Measurements from ENCODE around the gene MYH1. TPM values are rescaled to one million over a fixed set of nuclear protein-coding genes. Genes with fewer than 3 reads are reported as not detected.

Gene MYH1
- total RNA-seq (2014; rRNA removed; shearing (Covaris generic)) (not detected in 2 replicates), polyA plus RNA-seq (2016; fragmentation: Nextera tagmentation; extraction: Ambion mirVana) (not detected in 2 replicates)
- long read RNA-seq: 0 reads

GRCh38 chr17:10518271-10519037 lies at the start of gene MYH1:
MYH1 (minus strand) TSS chr17:10518542; CDS start chr17:10516642, 1,900 bp downstream.
- H3K4me3 ChIP-seq: no peak within 1 kb of the TSS
- peaks cover 18% of the 10 kb centered on the region for H3K36me3 ChIP-seq (ENCODE audit: insufficient read depth)
- H3K9me2 ChIP-seq (ENCODE audit: insufficient read depth): no peaks in the 10 kb centered on the region
- DNase-seq (ENCODE audit: low spot score): no peak
- Mint-ChIP-seq H3K9me3 (no peaks in the 10 kb centered on the region), H3K4me1 (peaks cover 5% of the 10 kb centered on the region; the same call in 2 of the 3 replicates), H3K4me3 (no peak within 1 kb of the TSS), H3K36me3 (ENCODE audit: low read depth) (peaks cover 5% of the 10 kb centered on the region), H3K27ac (no peak within 1 kb of the TSS), H3K27me3 (ENCODE audit: insufficient read depth, low read depth, poor library complexity) (no peaks in the 10 kb centered on the region)
- H3K27ac ChIP-seq (ENCODE audit: low read depth): no peak within 1 kb of the TSS
- no peaks in the 10 kb centered on the region for H3K27me3 ChIP-seq (ENCODE audit: insufficient read depth)
- no peaks in the 10 kb centered on the region for H3K79me2 ChIP-seq (replicated peaks; ENCODE audit: insufficient read depth)
- H2AFZ ChIP-seq: no peak within 1 kb of the TSS
- TF ChIP-seq REST (IDR thresholded peaks at IDR 0.05; ENCODE audit: unreplicated experiment) (no peak), CTCF (conservative IDR thresholded peaks at IDR 0.05; ENCODE audit: low read depth in 2 of 2) (no peak), NANOG (IDR thresholded peaks at IDR 0.05; ENCODE audit: borderline replicate concordance) (no peak), CREB1 (CRISPR knock-in tag; IDR thresholded peaks at IDR 0.05; ENCODE audit: low read depth) (no peak), POLR2AphosphoS5 (IDR thresholded peaks at IDR 0.05; ENCODE audit: low read depth) (no peak), ZNF114 (CRISPR knock-in tag; IDR thresholded peaks at IDR 0.05) (no peak), STAT1 (IDR thresholded peaks at IDR 0.05; ENCODE audit: unreplicated experiment) (no peak), ZNF331 (CRISPR knock-in tag; IDR thresholded peaks at IDR 0.05; ENCODE audit: low read depth) (no peak), ETS1 (IDR thresholded peaks at IDR 0.05) (no peak), EZH2phosphoT487 (IDR thresholded peaks at IDR 0.05; ENCODE audit: unreplicated experiment) (no peak), ZNF462 (CRISPR knock-in tag; IDR thresholded peaks at IDR 0.05) (no peak), EZH2 (IDR thresholded peaks at IDR 0.05; ENCODE audit: low read depth, unreplicated experiment) (no peak), JUNB (IDR thresholded peaks at IDR 0.05; ENCODE audit: unreplicated experiment) (no peak)
- ATAC-seq: no peak
- H4K20me1 ChIP-seq (replicated peaks; ENCODE audit: insufficient read depth): no peaks in the 10 kb centered on the region
- peaks cover 4% of the 10 kb centered on the region; the same call in 1 of the 2 replicates for H3K4me1 ChIP-seq (ENCODE audit: insufficient read depth)
- H3F3A ChIP-seq (replicated peaks; ENCODE audit: low read depth): no peaks in the 10 kb centered on the region
- no peak within 1 kb of the TSS for H3K4me2 ChIP-seq
